Kidney (tissue), 14 donors: ENCODE measurements around the gene DEXI. TPM values are rescaled to one million over a fixed set of nuclear protein-coding genes. Genes with fewer than 3 reads are reported as not detected.
A peak's percentile ranks its signal among the peaks of the same experiment; 100 is the strongest.

Experiments
- DNase-seq, 5 donors: peaks; one replicate each; pipeline ENCODE4 v3.0.0-alpha.2; 2013 to 2020
- FAIRE-seq: peaks from 2 replicates; lab custom pipeline; 2012; peaks lifted over from hg19 to GRCh38; lab: Jason Lieb, UNC
- H3K27ac ChIP-seq, 2 donors: one replicate each; pipeline ENCODE4 v1.7.0; 2013; ENCODE audit warnings: low read depth in 2 of 2, low read length in 2 of 2, inconsistent platforms in 1 of 2
- H3K27me3 ChIP-seq: one replicate; pipeline ENCODE4 v1.7.1; 2013; ENCODE audit warnings: low read length, inconsistent platforms; ENCODE audit not compliant: control insufficient read depth, insufficient read depth
- H3K36me3 ChIP-seq, 3 donors: one replicate each; pipeline versions ENCODE4 v1.7.0 to v1.7.1; 2013; ENCODE audit warnings: low read length in 3 of 3, control low read depth in 1 of 3, inconsistent platforms in 1 of 3; ENCODE audit not compliant: insufficient read depth in 3 of 3, control insufficient read depth in 2 of 3
- H3K4me1 ChIP-seq, 3 donors: one replicate each; pipeline versions ENCODE4 v1.7.0 to v1.7.1; 2013; ENCODE audit warnings: low read length in 3 of 3, inconsistent platforms in 1 of 3, low read depth in 1 of 3; ENCODE audit not compliant: control insufficient read depth in 2 of 3, insufficient read depth in 2 of 3
- H3K4me3 ChIP-seq, 3 donors: one replicate each; pipeline versions ENCODE4 v1.7.0 to v1.8.1; 2013; ENCODE audit warnings: low read length in 3 of 3, control low read depth in 1 of 3, inconsistent platforms in 1 of 3
- H3K9ac ChIP-seq, 3 donors: one replicate each; pipeline versions ENCODE4 v1.7.0 to v1.7.1; 2013; ENCODE audit warnings: low read length in 3 of 3, control low read depth in 1 of 3, inconsistent platforms in 1 of 3
- H3K9me3 ChIP-seq, 3 donors: one replicate each; pipeline versions ENCODE4 v1.7.0 to v1.7.1; 2013; ENCODE audit warnings: low read length in 3 of 3, control low read depth in 1 of 3, inconsistent platforms in 1 of 3; ENCODE audit not compliant: control insufficient read depth in 2 of 3, insufficient read depth in 1 of 3
- CTCF ChIP-seq: IDR thresholded peaks from 3 replicates; pipeline ENCODE4 v1.5.1; 2012; ENCODE audit warnings: mild to moderate bottlenecking, moderate library complexity, borderline replicate concordance; ENCODE audit not compliant: insufficient read depth; ENCODE audit errors: extremely low read depth
- intact Hi-C: fragments of 100-400 bp; cut with DNase I; formaldehyde crosslinking; loops from one replicate; pipeline ENCODE4 v1.11.1; 2022
- polyA plus RNA-seq: library from polyadenylated mRNA; stranded (reverse); fragments of 350-450 nt; fragmentation: Illumina TruSeq; extraction: RNeasy Lipid Tissue Mini Kit (QIAGEN cat#74804); gene quantifications from one replicate; pipeline ENCODE4 v1.2.3, GENCODE V29; 2014; ENCODE audit warnings: low read depth, low replicate concordance; ENCODE audit not compliant: insufficient read depth
- total RNA-seq: library from RNA; stranded (reverse); fragmentation: NEBNext Ultra II Directional; extraction: Animal tissue kit (Norgen Biotek cat#: 25700); gene quantifications from one replicate; pipeline ENCODE4 v1.2.1, GENCODE V29; 2021
- donor health status: control.
- donor health status: control.
- donor health status: control.
- donor health status: control.
- donor health status: control.
- donor health status: DM: yes; HTN: yes; CAD: no.
- donor health status: Normal renal cell carcinoma (clear cell type).

DEXI gene
- total and polyA plus RNA-seq, 2 donors from 2014 or later: 31.0 to 46.2 TPM

- DNase-seq: peak; percentile 86 to 92 (median 88)
- Histone ChIP-seq H3K4me3 (no peak overlapping the region), H3K36me3 (peaks cover 3 to 13% (median 8%) of the 10 kb centered on the region in 3 donors), H3K4me1 (peaks cover 0 to 4% (median 3%) of the 10 kb centered on the region in 3 donors), H3K27me3 (no peaks in the 10 kb centered on the region), H3K9ac (peak overlapping the region in 1 of 3 donors; percentile 28), H3K27ac (no peak overlapping the region), H3K9me3 (no peaks in the 10 kb centered on the region)
- TF ChIP-seq CTCF: peak; percentile 91
- FAIRE-seq: no peak
- intact Hi-C loops: loop anchor here (10.0 kb wide), 1 partner anchor 391 kb away; no protein-coding TSS in a partner anchor
Measured at GRCh38 chr16:10964039-10964890, 22.0 kb upstream of the DEXI start.

GRCh38 chr16:10961231-10961630 lies 19.0 kb upstream of the DEXI start:
- peak overlapping the region in 1 of 2 donors; percentile 12 for H3K27ac ChIP-seq
- TF ChIP-seq CTCF: no peak
- H3K4me3 ChIP-seq: no peak overlapping the region
- H3K4me1 ChIP-seq: peaks cover 0 to 4% (median 3%) of the 10 kb centered on the region in 3 donors
- peak overlapping the region in 1 of 3 donors; percentile 51 for H3K9ac ChIP-seq
- H3K27me3 ChIP-seq: no peaks in the 10 kb centered on the region
- no peak for DNase-seq
- peaks cover 3 to 10% (median 8%) of the 10 kb centered on the region in 3 donors for H3K36me3 ChIP-seq
- intact Hi-C loops: loop anchor here (10.0 kb wide), 1 partner anchor 394 kb away; no protein-coding TSS in a partner anchor
- no peak for FAIRE-seq
- H3K9me3 ChIP-seq: no peaks in the 10 kb centered on the region

GRCh38 chr16:10959161-10959560 lies 16.9 kb upstream of the DEXI start:
- peaks cover 0 to 9% (median 6%) of the 10 kb centered on the region in 3 donors for H3K4me1 ChIP-seq
- H3K36me3 ChIP-seq: peaks cover 3 to 10% (median 8%) of the 10 kb centered on the region in 3 donors
- DNase-seq (no peak), FAIRE-seq (no peak)
- no peak overlapping the region for H3K27ac ChIP-seq
- H3K9ac ChIP-seq: no peak overlapping the region
- no peaks in the 10 kb centered on the region for H3K27me3 ChIP-seq
- H3K9me3 ChIP-seq: no peaks in the 10 kb centered on the region
- H3K4me3 ChIP-seq: no peak overlapping the region
- no peak for TF ChIP-seq CTCF
- intact Hi-C loops: no loop called here
